Osteoblast (primary cell): ENCODE results near the gene DIPK1B. TPM values are rescaled to one million over a fixed set of nuclear protein-coding genes. Genes with fewer than 3 reads are reported as not detected.

Experiments used
- DNase-seq: peaks from one replicate; pipeline ENCODE4 v3.0.0; 2011; ENCODE audit warnings: low spot score, mixed read lengths; ENCODE audit not compliant: insufficient read length; ENCODE audit errors: missing footprints
- H2AFZ ChIP-seq: 2 replicates; pipeline ENCODE4 v1.6.0; 2011; ENCODE audit warnings: mild to moderate bottlenecking, low read length
- H3K27ac ChIP-seq: 2 replicates; pipeline ENCODE4 v1.5.1; 2011; ENCODE audit warnings: mild to moderate bottlenecking, low read depth, low read length, moderate library complexity
- H3K27me3 ChIP-seq: 2 replicates; pipeline ENCODE4 v1.6.0; 2012; ENCODE audit warnings: mild to moderate bottlenecking, control low read depth, inconsistent platforms, low read length, moderate library complexity; ENCODE audit not compliant: insufficient read depth
- H3K36me3 ChIP-seq: 2 replicates; pipeline ENCODE4 v1.5.1; 2011; ENCODE audit warnings: mild to moderate bottlenecking, low read length, control low read depth, moderate library complexity; ENCODE audit not compliant: insufficient read depth
- H3K4me1 ChIP-seq: 2 replicates; pipeline ENCODE4 v1.5.1; 2011; ENCODE audit warnings: mild to moderate bottlenecking, low read length, control low read depth, moderate library complexity; ENCODE audit not compliant: insufficient read depth
- H3K4me2 ChIP-seq: 2 replicates; pipeline ENCODE4 v1.6.0; 2011; ENCODE audit warnings: mild to moderate bottlenecking, low read length; ENCODE audit not compliant: insufficient read depth
- H3K4me3 ChIP-seq: fragments of 200-600 bp; sonication (generic); 3 replicates; pipeline ENCODE4 v1.5.1; 2012; ENCODE audit warnings: mild to moderate bottlenecking, low read length, inconsistent platforms; ENCODE audit not compliant: insufficient read depth
- H3K79me2 ChIP-seq: 2 replicates; pipeline ENCODE4 v1.6.0; 2012; ENCODE audit warnings: mild to moderate bottlenecking, low read length, control low read depth, inconsistent platforms; ENCODE audit not compliant: insufficient read depth
- H3K9me3 ChIP-seq: 2 replicates; pipeline ENCODE4 v1.5.1; 2011; ENCODE audit warnings: low read depth, low read length, control low read depth
- H4K20me1 ChIP-seq: 2 replicates; pipeline ENCODE4 v1.6.0; 2012; ENCODE audit warnings: mild to moderate bottlenecking, low read length, control low read depth; ENCODE audit not compliant: insufficient read depth
- total RNA-seq: library from RNA; depleted of rRNA; stranded (reverse); fragments of >200 nt; gene quantifications from 2 replicates; pipeline ENCODE4 v1.2.3, GENCODE V29; 2012
- TF ChIP-seq, protein P1 (sequence below): IDR thresholded peaks from 2 replicates; pipeline ENCODE4 v1.5.1; 2011; ENCODE audit warnings: mild to moderate bottlenecking, low read depth, low read length, moderate library complexity; ENCODE audit errors: extremely low read depth

The DIPK1B gene
- total RNA-seq, 1 donor = not detected

DNA sequence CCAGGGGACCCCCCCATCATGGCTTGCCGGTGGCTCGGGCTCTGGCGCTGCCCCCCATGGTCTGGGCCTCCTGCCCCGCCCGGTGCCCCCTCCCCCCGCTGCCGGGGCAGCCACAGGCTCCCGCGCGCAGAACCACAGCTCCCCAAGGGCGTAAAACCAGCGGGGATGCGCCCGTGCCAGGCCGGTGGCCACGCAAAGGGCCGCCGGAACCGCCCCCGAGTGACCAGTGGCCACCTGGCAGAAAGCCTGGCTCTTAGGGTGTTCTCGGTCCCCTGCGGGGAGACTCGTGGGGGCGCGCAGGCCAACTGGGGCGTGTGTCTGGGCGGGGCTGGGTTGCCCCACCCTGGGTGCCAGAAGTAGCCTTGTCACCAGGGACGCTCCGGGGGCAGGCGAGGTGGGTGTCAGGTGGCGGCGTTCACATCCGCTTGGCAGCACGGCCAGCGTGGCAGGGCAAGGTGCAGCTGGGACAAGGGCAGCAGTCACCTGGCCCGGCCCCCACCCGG lies 24.6 kb upstream of the DIPK1B start:
- H3K4me1 ChIP-seq = peaks cover 4% of the 10 kb centered on the region
- no peak for DNase-seq
- H2AFZ ChIP-seq = no peak overlapping the region
- peaks cover 14% of the 10 kb centered on the region for H3K79me2 ChIP-seq
- no peak overlapping the region for H3K27ac ChIP-seq
- TF ChIP-seq, protein P1, sequence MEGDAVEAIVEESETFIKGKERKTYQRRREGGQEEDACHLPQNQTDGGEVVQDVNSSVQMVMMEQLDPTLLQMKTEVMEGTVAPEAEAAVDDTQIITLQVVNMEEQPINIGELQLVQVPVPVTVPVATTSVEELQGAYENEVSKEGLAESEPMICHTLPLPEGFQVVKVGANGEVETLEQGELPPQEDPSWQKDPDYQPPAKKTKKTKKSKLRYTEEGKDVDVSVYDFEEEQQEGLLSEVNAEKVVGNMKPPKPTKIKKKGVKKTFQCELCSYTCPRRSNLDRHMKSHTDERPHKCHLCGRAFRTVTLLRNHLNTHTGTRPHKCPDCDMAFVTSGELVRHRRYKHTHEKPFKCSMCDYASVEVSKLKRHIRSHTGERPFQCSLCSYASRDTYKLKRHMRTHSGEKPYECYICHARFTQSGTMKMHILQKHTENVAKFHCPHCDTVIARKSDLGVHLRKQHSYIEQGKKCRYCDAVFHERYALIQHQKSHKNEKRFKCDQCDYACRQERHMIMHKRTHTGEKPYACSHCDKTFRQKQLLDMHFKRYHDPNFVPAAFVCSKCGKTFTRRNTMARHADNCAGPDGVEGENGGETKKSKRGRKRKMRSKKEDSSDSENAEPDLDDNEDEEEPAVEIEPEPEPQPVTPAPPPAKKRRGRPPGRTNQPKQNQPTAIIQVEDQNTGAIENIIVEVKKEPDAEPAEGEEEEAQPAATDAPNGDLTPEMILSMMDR = no peak
- peaks cover 5% of the 10 kb centered on the region for H4K20me1 ChIP-seq
- H3K4me2 ChIP-seq = no peak overlapping the region
- no peaks in the 10 kb centered on the region for H3K36me3 ChIP-seq
- H3K9me3 ChIP-seq = no peaks in the 10 kb centered on the region
- H3K4me3 ChIP-seq = no peak overlapping the region
- H3K27me3 ChIP-seq = no peaks in the 10 kb centered on the region

DNA sequence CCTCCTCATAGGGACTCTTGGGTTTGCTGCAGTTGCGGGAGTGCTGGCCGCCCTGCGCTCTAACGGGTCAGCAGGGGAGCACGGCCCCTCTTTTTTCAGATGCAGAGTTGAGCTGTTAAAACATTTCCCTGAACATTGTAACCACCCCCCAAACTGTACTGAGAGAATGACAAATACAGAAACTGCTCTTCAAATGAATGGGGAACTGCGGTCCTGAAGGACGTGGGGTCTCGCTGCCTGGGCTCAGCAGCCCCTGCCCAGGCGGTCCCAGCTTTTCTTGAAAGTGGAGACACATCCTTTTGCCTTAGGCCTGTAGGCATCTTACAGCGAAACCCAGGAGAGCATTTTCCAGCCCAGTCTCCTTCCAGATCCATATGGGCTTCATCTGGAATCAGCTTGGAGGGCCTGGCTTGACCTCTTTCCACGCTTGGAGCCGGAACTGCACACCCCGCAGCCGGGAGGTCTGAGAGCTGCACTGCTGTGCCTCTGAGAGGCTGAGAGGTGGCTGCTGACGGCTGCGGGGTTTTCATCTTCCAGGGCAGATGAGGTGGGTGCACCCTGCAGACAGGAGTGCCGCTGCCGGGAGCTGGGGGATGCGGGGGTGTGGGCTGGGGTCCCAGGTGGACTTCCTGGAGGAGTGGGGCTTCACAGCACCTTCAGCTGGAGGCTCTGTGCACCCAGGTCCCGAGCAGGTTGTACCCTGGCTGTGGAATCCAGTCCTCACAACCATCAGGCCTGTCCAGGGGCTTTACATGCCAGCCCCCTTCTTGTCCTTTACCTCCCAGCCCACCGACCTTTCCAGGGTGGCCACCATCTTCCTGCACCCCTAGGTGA lies 23.9 kb upstream of the DIPK1B start:
- Histone ChIP-seq H3K79me2 (peaks cover 14% of the 10 kb centered on the region), H3K27me3 (no peaks in the 10 kb centered on the region), H3K4me2 (no peak overlapping the region), H2AFZ (no peak overlapping the region), H3K36me3 (no peaks in the 10 kb centered on the region), H3K4me1 (peaks cover 4% of the 10 kb centered on the region), H3K9me3 (no peaks in the 10 kb centered on the region), H4K20me1 (peaks cover 5% of the 10 kb centered on the region), H3K27ac (no peak overlapping the region), H3K4me3 (no peak overlapping the region)
- DNase-seq = no peak
- TF ChIP-seq, protein P1 = no peak

DNA sequence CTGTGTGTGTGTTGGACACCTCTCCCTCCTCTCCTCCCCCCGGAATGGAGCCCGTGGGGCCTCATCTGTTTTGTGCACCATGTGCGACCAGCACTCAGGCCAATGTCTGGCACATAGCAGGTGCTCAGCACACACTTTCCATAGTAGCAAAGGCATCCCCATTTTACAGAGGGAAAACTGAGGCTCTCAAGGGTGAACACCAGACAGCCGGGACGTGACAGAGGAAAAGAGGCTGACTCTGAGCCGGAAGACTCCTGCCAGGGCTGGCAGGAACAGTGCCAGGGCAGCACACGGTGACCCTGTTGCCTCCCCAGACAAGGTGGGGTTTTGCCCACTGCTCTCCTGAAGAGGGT lies 23.3 kb upstream of the DIPK1B start:
- Histone ChIP-seq H2AFZ (no peak overlapping the region), H3K9me3 (no peaks in the 10 kb centered on the region), H4K20me1 (peaks cover 5% of the 10 kb centered on the region), H3K4me2 (no peak overlapping the region), H3K27me3 (no peaks in the 10 kb centered on the region), H3K36me3 (no peaks in the 10 kb centered on the region), H3K4me1 (peaks cover 4% of the 10 kb centered on the region), H3K27ac (no peak overlapping the region), H3K79me2 (peaks cover 13% of the 10 kb centered on the region), H3K4me3 (no peak overlapping the region)
- TF ChIP-seq, protein P1 = no peak
- no peak for DNase-seq

DNA sequence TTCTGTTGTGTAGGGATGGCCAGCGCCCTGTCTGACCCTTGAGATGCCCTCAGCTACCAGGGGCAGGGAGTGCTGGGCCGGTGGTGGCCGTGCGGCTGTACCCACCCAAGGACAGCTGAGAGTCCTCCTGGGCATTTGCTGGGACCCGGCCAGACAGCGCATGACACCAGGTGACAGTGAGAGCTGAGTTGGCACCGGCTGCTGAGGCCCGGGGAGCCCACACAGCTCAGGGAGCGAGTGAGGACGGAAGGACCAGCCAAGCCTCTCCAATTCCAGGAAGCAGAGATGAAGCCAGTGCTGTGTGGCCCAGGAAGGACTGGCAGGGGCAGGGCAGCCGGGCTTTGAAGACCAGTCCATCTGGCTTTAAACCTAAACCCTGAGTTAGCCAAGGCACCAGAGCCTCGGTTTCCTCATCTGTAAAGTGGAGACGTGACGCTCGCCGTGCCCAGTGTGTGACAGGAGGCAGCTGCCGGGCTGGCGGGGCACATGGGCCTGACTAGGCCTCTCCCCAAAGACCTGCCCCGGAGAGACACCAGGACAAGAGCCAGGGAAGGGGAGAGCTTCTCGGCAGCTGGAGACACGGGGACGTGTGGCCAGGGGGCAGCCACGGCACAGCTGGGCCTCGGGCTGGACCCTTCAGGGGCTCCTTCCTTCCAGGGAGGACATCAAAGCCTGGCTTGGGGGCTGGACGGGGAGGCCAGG lies 22.1 kb upstream of the DIPK1B start:
- Histone ChIP-seq H3K79me2 (peaks cover 7% of the 10 kb centered on the region), H2AFZ (no peak overlapping the region), H3K4me2 (no peak overlapping the region), H3K9me3 (no peaks in the 10 kb centered on the region), H3K4me1 (peaks cover 4% of the 10 kb centered on the region), H3K27me3 (no peaks in the 10 kb centered on the region), H3K36me3 (no peaks in the 10 kb centered on the region), H3K4me3 (no peak overlapping the region), H3K27ac (no peak overlapping the region), H4K20me1 (peaks cover 5% of the 10 kb centered on the region)
- no peak for DNase-seq
- TF ChIP-seq, protein P1 = no peak
